ENCODE measurements around the gene MYOT.
"Not testable (repeated sequence)": the region's sequence is repeated elsewhere in the genome, so short reads cannot be mapped to it uniquely, and the experiment has no call there.

Gene MYOT

DNA sequence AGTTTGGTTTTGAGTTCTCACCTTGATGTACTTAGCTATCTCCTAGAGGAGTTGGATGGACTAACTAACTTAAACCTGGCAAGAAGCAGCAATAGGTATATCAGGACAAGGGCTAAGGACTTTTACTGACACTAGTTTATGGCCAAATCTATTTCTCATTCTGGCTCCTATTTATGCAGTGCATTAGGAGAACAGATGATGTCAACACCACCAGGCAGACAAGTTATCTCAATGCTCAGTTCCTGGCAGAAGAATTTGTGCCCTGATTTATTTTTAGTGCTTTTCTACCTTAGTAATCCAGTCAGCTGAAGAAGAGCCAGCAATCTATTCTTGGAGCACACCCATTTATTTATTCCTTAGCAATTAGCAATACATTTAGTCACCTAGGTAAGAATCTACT lies 30.7 kb upstream of the MYOT start:
- TF ChIP-seq, protein P1, sequence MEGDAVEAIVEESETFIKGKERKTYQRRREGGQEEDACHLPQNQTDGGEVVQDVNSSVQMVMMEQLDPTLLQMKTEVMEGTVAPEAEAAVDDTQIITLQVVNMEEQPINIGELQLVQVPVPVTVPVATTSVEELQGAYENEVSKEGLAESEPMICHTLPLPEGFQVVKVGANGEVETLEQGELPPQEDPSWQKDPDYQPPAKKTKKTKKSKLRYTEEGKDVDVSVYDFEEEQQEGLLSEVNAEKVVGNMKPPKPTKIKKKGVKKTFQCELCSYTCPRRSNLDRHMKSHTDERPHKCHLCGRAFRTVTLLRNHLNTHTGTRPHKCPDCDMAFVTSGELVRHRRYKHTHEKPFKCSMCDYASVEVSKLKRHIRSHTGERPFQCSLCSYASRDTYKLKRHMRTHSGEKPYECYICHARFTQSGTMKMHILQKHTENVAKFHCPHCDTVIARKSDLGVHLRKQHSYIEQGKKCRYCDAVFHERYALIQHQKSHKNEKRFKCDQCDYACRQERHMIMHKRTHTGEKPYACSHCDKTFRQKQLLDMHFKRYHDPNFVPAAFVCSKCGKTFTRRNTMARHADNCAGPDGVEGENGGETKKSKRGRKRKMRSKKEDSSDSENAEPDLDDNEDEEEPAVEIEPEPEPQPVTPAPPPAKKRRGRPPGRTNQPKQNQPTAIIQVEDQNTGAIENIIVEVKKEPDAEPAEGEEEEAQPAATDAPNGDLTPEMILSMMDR (conservative IDR thresholded peaks at IDR 0.05), result no peak
- no peak overlapping the region for H3K27ac ChIP-seq

DNA sequence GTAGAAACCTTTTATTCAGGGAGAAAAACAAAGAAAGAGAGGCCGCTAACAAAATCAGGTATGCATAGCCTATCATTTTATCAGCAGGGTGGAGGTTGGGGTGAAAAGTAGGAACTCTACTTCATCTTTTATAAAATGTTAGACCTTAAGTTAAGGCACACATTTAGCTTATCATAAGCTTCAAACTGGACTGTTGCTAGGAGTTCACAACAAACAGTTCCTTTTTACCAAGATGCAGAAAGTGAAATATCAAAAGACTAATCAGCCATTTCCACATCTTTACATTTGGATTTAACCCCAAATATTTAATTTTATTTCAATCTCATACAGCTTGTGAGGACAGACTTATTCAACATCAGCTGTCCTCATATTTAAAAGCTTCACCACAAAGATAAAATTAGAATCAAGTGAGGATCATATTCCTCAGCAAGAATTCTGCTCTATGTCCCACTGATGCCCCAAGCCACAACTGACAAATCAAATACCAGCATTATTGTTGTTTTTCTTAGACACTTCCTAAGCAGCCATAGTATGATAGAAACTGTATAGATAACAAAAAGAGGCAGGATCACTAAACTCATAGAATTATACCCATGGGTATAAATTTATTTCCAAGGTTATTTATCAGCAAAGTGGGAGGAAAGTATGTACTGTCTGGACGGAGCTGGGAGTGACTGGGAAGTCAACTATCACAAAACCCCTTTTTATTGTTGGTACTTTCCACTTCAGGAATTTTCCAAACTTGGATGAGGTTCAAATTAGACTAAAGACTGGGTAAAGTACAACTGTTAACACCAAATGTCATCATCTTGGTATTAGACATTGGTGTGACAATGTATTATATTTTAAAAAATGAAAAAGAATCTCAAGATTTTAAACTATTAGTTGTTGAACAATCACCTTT lies 29.9 kb upstream of the MYOT start:
- TF ChIP-seq, protein P1 (conservative IDR thresholded peaks at IDR 0.05), result no peak
- no peak overlapping the region for H3K27ac ChIP-seq

DNA sequence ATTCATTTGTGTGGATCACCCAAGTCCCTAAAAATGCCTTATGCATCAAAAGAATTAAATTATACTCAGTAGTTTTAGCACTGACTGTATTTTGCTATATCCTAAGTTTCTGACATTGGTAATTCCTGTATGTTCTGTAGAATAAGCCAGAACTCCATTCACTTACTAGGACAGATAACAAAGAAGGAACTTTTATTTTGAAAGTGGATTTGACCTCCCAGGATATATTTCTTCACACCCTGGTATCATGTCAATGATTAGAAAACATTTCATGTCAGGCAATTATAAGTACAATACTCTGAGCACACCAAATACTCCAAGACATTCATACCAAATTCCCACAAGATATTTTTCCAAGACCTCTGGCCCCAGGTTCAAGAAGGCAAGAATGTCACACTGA lies 28.7 kb upstream of the MYOT start:
- no peak overlapping the region for H3K27ac ChIP-seq
- TF ChIP-seq, protein P1 (conservative IDR thresholded peaks at IDR 0.05), result no peak

DNA sequence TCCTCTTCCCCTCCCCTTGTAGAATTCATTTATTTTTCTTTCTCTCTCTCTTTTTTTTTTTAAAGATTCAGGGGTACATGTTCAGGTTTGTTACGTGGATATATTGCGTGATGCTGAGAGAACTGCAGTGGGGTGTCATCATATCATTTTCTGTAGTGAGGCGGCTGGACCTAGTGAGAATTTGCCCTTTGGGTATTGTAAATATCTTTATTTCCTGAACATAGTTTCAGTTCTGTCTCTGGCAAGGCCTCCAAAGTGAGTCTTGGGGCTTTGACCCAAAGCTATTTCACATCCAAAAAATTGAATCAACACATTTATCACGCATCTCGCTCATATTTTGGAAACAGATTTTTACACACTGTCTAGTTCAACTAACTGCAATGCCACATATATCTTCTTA lies 25.4 kb upstream of the MYOT start:
- no peak overlapping the region for H3K27ac ChIP-seq
- TF ChIP-seq, protein P1 (conservative IDR thresholded peaks at IDR 0.05), result no peak

DNA sequence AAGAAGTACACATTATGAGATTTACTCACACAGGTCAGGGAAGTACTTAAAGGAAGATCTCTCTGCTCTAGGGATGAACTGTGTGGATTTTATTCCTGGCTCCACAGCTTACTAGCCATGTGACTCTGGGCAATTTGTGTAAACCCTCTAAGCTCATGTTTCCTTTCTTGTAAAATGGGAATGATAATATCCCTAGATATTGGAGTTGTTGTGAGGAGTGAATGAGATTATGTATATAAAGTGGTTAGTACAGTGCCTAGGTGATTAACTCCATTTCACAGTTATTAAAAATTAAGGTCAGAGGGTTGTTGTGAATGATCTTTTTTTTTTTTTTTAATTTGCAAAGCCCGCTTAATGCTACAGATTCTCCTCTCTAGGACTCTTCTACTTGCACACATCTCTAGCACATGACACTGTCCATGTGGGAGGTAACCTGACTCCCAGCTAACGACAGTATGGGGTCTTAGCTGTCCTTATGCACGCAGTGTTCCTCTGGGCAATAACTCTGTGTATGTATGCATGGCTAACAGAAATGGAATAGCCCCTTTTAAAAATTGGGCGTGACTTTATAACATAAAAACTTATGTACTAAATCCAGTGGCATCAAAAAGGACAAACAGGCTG lies 23.9 kb upstream of the MYOT start:
- no peak overlapping the region for H3K27ac ChIP-seq
- TF ChIP-seq, protein P1 (conservative IDR thresholded peaks at IDR 0.05), result no peak

DNA sequence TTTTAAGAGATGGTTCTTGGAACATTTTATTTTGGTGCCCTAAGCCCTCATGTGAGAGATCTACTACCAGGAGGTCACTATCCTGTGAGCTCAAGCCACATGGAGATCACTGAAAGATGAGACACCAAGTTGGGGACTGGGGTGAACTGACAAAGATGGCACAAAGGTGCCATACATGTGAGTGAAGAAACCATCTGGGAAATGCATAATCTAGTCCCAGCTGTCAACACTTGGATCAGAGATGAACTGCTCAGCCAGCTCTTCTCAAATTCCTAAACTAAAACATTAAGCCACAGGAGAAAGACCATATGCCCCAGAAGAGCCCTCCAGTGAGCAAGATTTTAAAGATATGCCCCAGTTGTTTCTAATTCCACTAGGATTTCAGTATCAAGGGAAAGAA lies 22.2 kb upstream of the MYOT start:
- TF ChIP-seq, protein P1 (conservative IDR thresholded peaks at IDR 0.05), result no peak
- H3K27ac ChIP-seq, result no peak overlapping the region

DNA sequence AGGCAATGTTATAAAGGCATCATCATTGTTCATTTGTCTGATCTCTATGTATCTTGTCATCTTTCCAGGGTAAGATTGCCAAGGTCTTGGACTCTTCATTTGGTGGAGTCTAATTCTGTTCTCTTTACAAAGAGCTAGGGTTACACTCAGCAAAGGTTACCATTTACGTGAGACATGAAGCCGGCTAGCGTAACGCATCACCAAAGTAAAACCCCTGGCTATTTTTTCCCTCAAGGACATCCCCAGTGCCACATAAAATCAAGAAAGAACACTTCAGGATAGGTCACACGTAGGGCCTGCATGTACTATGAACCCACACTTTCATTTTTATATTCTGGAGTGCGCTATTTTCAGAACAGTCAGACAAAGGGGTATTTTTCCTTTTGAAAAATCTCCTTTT lies 20.0 kb upstream of the MYOT start:
- TF ChIP-seq, protein P1 (conservative IDR thresholded peaks at IDR 0.05), result no peak
- no peak overlapping the region for H3K27ac ChIP-seq

DNA sequence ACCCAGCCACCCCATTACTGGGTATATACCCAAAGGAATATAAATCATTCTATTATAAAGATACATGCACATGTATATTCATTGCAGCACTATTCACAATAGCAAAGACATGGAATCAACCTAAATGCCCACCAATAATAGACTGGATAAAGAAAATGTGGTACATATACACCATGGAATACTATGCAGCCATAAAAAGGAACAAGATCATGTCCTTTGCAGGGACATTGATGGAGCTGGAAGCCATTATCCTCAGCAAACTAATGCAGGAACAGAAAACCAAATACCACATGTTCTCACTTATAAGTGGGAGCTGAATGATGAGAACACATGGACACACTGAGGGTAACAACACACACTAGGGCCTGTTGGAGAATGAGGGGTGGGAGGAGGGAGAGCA lies 14.5 kb upstream of the MYOT start:
- not testable (repeated sequence) for H3K27ac ChIP-seq

All from VCaP (cell line).